HEK293 (cell line): Measurements from ENCODE around the gene TBX6.

Experiments used
- GLIS1 ChIP-seq: fragments of 450-650 bp; formaldehyde crosslinking; IDR thresholded peaks from 2 replicates; pipeline ENCODE4 v1.5.1; 2016; ENCODE audit warnings: missing biosample characterization, missing genetic modification characterization
- MEIS1 ChIP-seq: sonication (generic); formaldehyde crosslinking; IDR thresholded peaks from 2 replicates; pipeline ENCODE4 v1.8.1; 2022; ENCODE audit warnings: missing genetic modification reagents, mild to moderate bottlenecking, borderline replicate concordance
- OSR2 ChIP-seq: fragments of 450-650 bp; formaldehyde crosslinking; IDR thresholded peaks from 2 replicates; pipeline ENCODE4 v1.5.1; 2016; ENCODE audit warnings: missing biosample characterization, missing genetic modification characterization
- SCRT1 ChIP-seq: fragments of 450-650 bp; formaldehyde crosslinking; IDR thresholded peaks from 2 replicates; pipeline ENCODE4 v1.5.1; 2016; ENCODE audit warnings: missing biosample characterization, missing genetic modification characterization, borderline replicate concordance
- SCRT2 ChIP-seq: fragments of 450-650 bp; formaldehyde crosslinking; IDR thresholded peaks from 2 replicates; pipeline ENCODE4 v1.5.1; 2016; ENCODE audit warnings: missing biosample characterization, missing genetic modification characterization
- ZBTB17 ChIP-seq: fragments of 450-650 bp; formaldehyde crosslinking; IDR thresholded peaks from 2 replicates; pipeline ENCODE4 v1.5.1; 2016; ENCODE audit warnings: missing biosample characterization, missing genetic modification characterization
- ZBTB21 ChIP-seq: fragments of 450-650 bp; formaldehyde crosslinking; IDR thresholded peaks from 2 replicates; pipeline ENCODE4 v1.5.1; 2017; ENCODE audit warnings: missing biosample characterization, missing genetic modification characterization
- ZBTB7A ChIP-seq: fragments of 450-650 bp; formaldehyde crosslinking; IDR thresholded peaks from 2 replicates; pipeline ENCODE4 v1.5.1; 2016; ENCODE audit warnings: low read depth, missing biosample characterization, missing genetic modification characterization
- ZFHX2 ChIP-seq: fragments of 450-650 bp; formaldehyde crosslinking; conservative IDR thresholded peaks from 2 replicates; pipeline ENCODE4 v1.5.1; 2016; ENCODE audit warnings: missing biosample characterization, missing genetic modification characterization
- ZFP69B ChIP-seq: fragments of 450-650 bp; formaldehyde crosslinking; IDR thresholded peaks from 2 replicates; pipeline ENCODE4 v1.5.1; 2016; ENCODE audit warnings: missing biosample characterization, missing genetic modification characterization
- ZNF112 ChIP-seq: fragments of 450-650 bp; formaldehyde crosslinking; IDR thresholded peaks from 2 replicates; pipeline ENCODE4 v1.5.0; 2017; ENCODE audit warnings: missing biosample characterization, missing genetic modification characterization
- ZNF114 ChIP-seq: fragments of 450-650 bp; formaldehyde crosslinking; IDR thresholded peaks from 2 replicates; pipeline ENCODE4 v1.5.0; 2017; ENCODE audit warnings: missing biosample characterization, missing genetic modification characterization
- ZNF140 ChIP-seq: fragments of 450-650 bp; formaldehyde crosslinking; IDR thresholded peaks from 2 replicates; pipeline ENCODE4 v1.5.1; 2016; ENCODE audit warnings: missing biosample characterization, missing genetic modification characterization
- ZNF169 ChIP-seq: fragments of 450-650 bp; formaldehyde crosslinking; IDR thresholded peaks from 2 replicates; pipeline ENCODE4 v1.5.1; 2016; ENCODE audit warnings: missing biosample characterization, missing genetic modification characterization
- ZNF239 ChIP-seq: fragments of 450-650 bp; formaldehyde crosslinking; IDR thresholded peaks from 2 replicates; pipeline ENCODE4 v1.5.1; 2016; ENCODE audit warnings: missing biosample characterization, missing genetic modification characterization
- ZNF24 ChIP-seq: fragments of 450-650 bp; formaldehyde crosslinking; IDR thresholded peaks from 2 replicates; pipeline ENCODE4 v1.5.1; 2016; ENCODE audit warnings: missing biosample characterization, missing genetic modification characterization
- ZNF248 ChIP-seq: fragments of 450-650 bp; formaldehyde crosslinking; IDR thresholded peaks from 2 replicates; pipeline ENCODE4 v1.5.1; 2017; ENCODE audit warnings: missing biosample characterization, missing genetic modification characterization
- ZNF341 ChIP-seq: fragments of 450-650 bp; formaldehyde crosslinking; IDR thresholded peaks from 2 replicates; pipeline ENCODE4; 2016; ENCODE audit warnings: low read depth, missing biosample characterization, missing genetic modification characterization
- ZNF394 ChIP-seq: fragments of 450-650 bp; formaldehyde crosslinking; IDR thresholded peaks from 2 replicates; pipeline ENCODE4 v1.5.1; 2016; ENCODE audit warnings: missing biosample characterization, missing genetic modification characterization, mild to moderate bottlenecking, moderate library complexity, borderline replicate concordance
- ZNF544 ChIP-seq: fragments of 450-650 bp; formaldehyde crosslinking; IDR thresholded peaks from 2 replicates; pipeline ENCODE4 v1.5.0; 2017; ENCODE audit warnings: missing biosample characterization, missing genetic modification characterization
- ZNF555 ChIP-seq: fragments of 450-650 bp; formaldehyde crosslinking; conservative IDR thresholded peaks from 2 replicates; pipeline ENCODE4 v1.5.1; 2017; ENCODE audit warnings: missing biosample characterization, mild to moderate bottlenecking, missing genetic modification characterization, inconsistent platforms
- ZNF610 ChIP-seq: fragments of 450-650 bp; formaldehyde crosslinking; IDR thresholded peaks from 2 replicates; pipeline ENCODE4 v1.5.1; 2016; ENCODE audit warnings: missing biosample characterization, missing genetic modification characterization, borderline replicate concordance
- ZNF623 ChIP-seq: fragments of 450-650 bp; formaldehyde crosslinking; IDR thresholded peaks from 2 replicates; pipeline ENCODE4 v1.5.1; 2016; ENCODE audit warnings: missing biosample characterization, missing genetic modification characterization
- ZNF701 ChIP-seq: fragments of 450-650 bp; formaldehyde crosslinking; IDR thresholded peaks from 2 replicates; pipeline ENCODE4 v1.5.1; 2016; ENCODE audit warnings: missing biosample characterization, missing genetic modification characterization
- ZNF785 ChIP-seq: fragments of 450-650 bp; formaldehyde crosslinking; IDR thresholded peaks from 2 replicates; pipeline ENCODE4 v1.5.1; 2016; ENCODE audit warnings: missing biosample characterization, missing genetic modification characterization
- TF ChIP-seq, protein P1 (sequence below): fragments of 450-650 bp; formaldehyde crosslinking; IDR thresholded peaks from 2 replicates; pipeline ENCODE4; 2016; ENCODE audit warnings: missing biosample characterization, missing genetic modification characterization
- TF ChIP-seq, protein P2 (sequence below): fragments of 450-650 bp; formaldehyde crosslinking; IDR thresholded peaks from 2 replicates; pipeline ENCODE4 v1.5.1; 2016; ENCODE audit warnings: missing biosample characterization, missing genetic modification characterization
- TF ChIP-seq, protein P3 (sequence below): fragments of 450-650 bp; formaldehyde crosslinking; IDR thresholded peaks from 2 replicates; pipeline ENCODE4 v1.5.1; 2016; ENCODE audit warnings: missing biosample characterization, missing genetic modification characterization
- TF ChIP-seq, protein P4 (sequence below): fragments of 450-650 bp; formaldehyde crosslinking; IDR thresholded peaks from 2 replicates; pipeline ENCODE4 v1.5.1; 2016; ENCODE audit warnings: missing biosample characterization, missing genetic modification characterization
- TF ChIP-seq, protein P5 (sequence below): fragments of 450-650 bp; IDR thresholded peaks from 2 replicates; pipeline ENCODE4 v1.5.1; 2018; ENCODE audit warnings: missing biosample characterization, mild to moderate bottlenecking, missing genetic modification characterization
- TF ChIP-seq, protein P6 (sequence below): fragments of 450-650 bp; formaldehyde crosslinking; IDR thresholded peaks from 2 replicates; pipeline ENCODE4 v1.5.1; 2016; ENCODE audit warnings: missing biosample characterization, missing genetic modification characterization

Gene TBX6

DNA sequence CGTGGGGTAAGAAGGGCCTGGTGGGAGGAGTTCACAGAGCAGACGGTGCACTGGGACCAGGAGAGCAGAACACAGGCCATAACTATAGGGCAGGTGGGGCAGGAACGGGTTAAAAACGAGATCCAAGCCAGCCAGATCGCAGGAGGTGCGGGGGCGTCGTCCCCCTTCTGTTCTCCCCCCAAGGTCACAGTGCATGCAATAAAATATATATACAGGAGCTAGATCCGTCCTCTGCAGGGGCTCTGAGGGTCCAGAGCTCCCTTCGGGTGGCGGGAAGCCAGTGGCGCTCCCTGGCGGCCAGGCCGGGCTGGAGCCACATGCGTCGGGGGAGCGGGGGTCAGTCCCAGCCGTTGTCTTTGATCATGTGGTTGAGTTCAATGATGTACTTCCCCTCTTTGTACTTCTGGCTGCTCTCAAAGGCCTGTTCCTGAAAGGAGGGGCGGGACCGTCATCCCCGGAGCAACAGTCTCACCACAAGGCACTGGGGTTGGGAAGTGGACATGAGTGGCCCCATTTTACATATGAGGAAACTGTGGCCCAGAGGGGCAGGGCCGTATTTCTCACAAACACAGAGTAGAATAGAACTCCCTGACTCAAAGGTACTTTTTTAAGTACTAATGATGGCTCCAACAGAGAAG lies 768 bp upstream of the TBX6 start (continued):
- TF ChIP-seq ZNF785 (tag by site-specific recombination) (peak; percentile 59; the same call in 1 of the 2 replicates), MEIS1 (CRISPR knock-in tag) (no peak), ZNF24 (peak; percentile 82), ZNF701 (tag by site-specific recombination) (peak; percentile 79; the same call in 1 of the 2 replicates), ZNF623 (peak; percentile 90), ZFHX2 (peak; percentile 78; the same call in 1 of the 2 replicates), ZNF169 (tag by site-specific recombination) (no peak), SCRT1 (tag by site-specific recombination) (0 out of 2 replicates have a peak, but pooled peaks have one; percentile 7), ZFP69B (no peak; the same call in 1 of the 2 replicates), ZNF544 (tag by site-specific recombination) (no peak), ZNF394 (tag by site-specific recombination) (0 out of 2 replicates have a peak, but pooled peaks have one; percentile 64), ZBTB17 (peak; percentile 79), ZNF341 (tag by site-specific recombination) (no peak; the same call in 1 of the 2 replicates), ZBTB21 (tag by site-specific recombination) (no peak), SCRT2 (peak; percentile 91), ZNF140 (tag by site-specific recombination) (no peak), OSR2 (tag by site-specific recombination) (peak; percentile 51; the same call in 1 of the 2 replicates), GLIS1 (tag by site-specific recombination) (no peak), ZNF114 (tag by site-specific recombination) (no peak), ZNF610 (tag by site-specific recombination) (0 out of 2 replicates have a peak, but pooled peaks have one; percentile 8), ZNF248 (tag by site-specific recombination) (no peak), ZNF555 (tag by site-specific recombination) (no peak), ZNF239 (tag by site-specific recombination) (no peak), ZNF112 (tag by site-specific recombination) (no peak), ZBTB7A (tag by site-specific recombination) (peak; percentile 82)
- TF ChIP-seq, protein P1, sequence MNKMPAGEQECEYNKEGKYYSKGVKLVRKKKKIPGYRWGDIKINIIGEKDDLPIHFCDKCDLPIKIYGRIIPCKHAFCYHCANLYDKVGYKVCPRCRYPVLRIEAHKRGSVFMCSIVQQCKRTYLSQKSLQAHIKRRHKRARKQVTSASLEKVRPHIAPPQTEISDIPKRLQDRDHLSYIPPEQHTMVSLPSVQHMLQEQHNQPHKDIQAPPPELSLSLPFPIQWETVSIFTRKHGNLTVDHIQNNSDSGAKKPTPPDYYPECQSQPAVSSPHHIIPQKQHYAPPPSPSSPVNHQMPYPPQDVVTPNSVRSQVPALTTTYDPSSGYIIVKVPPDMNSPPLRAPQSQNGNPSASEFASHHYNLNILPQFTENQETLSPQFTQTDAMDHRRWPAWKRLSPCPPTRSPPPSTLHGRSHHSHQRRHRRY (tag by site-specific recombination) = peak; percentile 28; the same call in 1 of the 2 replicates
- TF ChIP-seq, protein P2, sequence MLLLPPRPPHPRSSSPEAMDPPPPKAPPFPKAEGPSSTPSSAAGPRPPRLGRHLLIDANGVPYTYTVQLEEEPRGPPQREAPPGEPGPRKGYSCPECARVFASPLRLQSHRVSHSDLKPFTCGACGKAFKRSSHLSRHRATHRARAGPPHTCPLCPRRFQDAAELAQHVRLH = peak; percentile 40; the same call in 1 of the 2 replicates
- TF ChIP-seq, protein P3, sequence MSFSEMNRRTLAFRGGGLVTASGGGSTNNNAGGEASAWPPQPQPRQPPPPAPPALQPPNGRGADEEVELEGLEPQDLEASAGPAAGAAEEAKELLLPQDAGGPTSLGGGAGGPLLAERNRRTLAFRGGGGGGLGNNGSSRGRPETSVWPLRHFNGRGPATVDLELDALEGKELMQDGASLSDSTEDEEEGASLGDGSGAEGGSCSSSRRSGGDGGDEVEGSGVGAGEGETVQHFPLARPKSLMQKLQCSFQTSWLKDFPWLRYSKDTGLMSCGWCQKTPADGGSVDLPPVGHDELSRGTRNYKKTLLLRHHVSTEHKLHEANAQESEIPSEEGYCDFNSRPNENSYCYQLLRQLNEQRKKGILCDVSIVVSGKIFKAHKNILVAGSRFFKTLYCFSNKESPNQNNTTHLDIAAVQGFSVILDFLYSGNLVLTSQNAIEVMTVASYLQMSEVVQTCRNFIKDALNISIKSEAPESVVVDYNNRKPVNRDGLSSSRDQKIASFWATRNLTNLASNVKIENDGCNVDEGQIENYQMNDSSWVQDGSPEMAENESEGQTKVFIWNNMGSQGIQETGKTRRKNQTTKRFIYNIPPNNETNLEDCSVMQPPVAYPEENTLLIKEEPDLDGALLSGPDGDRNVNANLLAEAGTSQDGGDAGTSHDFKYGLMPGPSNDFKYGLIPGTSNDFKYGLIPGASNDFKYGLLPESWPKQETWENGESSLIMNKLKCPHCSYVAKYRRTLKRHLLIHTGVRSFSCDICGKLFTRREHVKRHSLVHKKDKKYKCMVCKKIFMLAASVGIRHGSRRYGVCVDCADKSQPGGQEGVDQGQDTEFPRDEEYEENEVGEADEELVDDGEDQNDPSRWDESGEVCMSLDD = peak; percentile 45; the same call in 1 of the 2 replicates
- TF ChIP-seq, protein P4, sequence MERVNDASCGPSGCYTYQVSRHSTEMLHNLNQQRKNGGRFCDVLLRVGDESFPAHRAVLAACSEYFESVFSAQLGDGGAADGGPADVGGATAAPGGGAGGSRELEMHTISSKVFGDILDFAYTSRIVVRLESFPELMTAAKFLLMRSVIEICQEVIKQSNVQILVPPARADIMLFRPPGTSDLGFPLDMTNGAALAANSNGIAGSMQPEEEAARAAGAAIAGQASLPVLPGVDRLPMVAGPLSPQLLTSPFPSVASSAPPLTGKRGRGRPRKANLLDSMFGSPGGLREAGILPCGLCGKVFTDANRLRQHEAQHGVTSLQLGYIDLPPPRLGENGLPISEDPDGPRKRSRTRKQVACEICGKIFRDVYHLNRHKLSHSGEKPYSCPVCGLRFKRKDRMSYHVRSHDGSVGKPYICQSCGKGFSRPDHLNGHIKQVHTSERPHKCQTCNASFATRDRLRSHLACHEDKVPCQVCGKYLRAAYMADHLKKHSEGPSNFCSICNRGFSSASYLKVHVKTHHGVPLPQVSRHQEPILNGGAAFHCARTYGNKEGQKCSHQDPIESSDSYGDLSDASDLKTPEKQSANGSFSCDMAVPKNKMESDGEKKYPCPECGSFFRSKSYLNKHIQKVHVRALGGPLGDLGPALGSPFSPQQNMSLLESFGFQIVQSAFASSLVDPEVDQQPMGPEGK (tag by site-specific recombination) = peak; percentile 95
- TF ChIP-seq, protein P5, sequence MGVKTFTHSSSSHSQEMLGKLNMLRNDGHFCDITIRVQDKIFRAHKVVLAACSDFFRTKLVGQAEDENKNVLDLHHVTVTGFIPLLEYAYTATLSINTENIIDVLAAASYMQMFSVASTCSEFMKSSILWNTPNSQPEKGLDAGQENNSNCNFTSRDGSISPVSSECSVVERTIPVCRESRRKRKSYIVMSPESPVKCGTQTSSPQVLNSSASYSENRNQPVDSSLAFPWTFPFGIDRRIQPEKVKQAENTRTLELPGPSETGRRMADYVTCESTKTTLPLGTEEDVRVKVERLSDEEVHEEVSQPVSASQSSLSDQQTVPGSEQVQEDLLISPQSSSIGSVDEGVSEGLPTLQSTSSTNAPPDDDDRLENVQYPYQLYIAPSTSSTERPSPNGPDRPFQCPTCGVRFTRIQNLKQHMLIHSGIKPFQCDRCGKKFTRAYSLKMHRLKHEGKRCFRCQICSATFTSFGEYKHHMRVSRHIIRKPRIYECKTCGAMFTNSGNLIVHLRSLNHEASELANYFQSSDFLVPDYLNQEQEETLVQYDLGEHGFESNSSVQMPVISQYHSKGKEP (tag by site-specific recombination) = peak; percentile 69; the same call in 1 of the 2 replicates
- TF ChIP-seq, protein P6, sequence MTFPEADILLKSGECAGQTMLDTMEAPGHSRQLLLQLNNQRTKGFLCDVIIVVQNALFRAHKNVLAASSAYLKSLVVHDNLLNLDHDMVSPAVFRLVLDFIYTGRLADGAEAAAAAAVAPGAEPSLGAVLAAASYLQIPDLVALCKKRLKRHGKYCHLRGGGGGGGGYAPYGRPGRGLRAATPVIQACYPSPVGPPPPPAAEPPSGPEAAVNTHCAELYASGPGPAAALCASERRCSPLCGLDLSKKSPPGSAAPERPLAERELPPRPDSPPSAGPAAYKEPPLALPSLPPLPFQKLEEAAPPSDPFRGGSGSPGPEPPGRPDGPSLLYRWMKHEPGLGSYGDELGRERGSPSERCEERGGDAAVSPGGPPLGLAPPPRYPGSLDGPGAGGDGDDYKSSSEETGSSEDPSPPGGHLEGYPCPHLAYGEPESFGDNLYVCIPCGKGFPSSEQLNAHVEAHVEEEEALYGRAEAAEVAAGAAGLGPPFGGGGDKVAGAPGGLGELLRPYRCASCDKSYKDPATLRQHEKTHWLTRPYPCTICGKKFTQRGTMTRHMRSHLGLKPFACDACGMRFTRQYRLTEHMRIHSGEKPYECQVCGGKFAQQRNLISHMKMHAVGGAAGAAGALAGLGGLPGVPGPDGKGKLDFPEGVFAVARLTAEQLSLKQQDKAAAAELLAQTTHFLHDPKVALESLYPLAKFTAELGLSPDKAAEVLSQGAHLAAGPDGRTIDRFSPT = 0 out of 2 replicates have a peak, but pooled peaks have one; percentile 3
